ENCODE measurements around the gene SVOP.
"Not testable (repeated sequence)": the region's sequence is repeated elsewhere in the genome, so short reads cannot be mapped to it uniquely, and the experiment has no call there.

Gene SVOP

GRCh38 chr12:109049794-109050193 is 28.9 kb upstream of the SVOP start:
- not testable (repeated sequence) for DNase-seq; H3K27me3 Mint-ChIP-seq; H3K4me3 Mint-ChIP-seq; ATAC-seq; H3K9me3 Mint-ChIP-seq; H3K27ac Mint-ChIP-seq; H3K36me3 Mint-ChIP-seq (ENCODE audit: low read depth)
- peaks cover 15% of the 10 kb centered on the region for H3K4me1 Mint-ChIP-seq

- H3K4me3 Mint-ChIP-seq; H3K9me3 Mint-ChIP-seq; ATAC-seq; DNase-seq; H3K36me3 Mint-ChIP-seq (ENCODE audit: low read depth); H3K27me3 Mint-ChIP-seq; H3K4me1 Mint-ChIP-seq; H3K27ac Mint-ChIP-seq: not testable (repeated sequence)
Measured at GRCh38 chr12:109048706-109049105, 27.8 kb upstream of the SVOP start.

- H3K4me3 Mint-ChIP-seq, result no peak overlapping the region
- peaks cover 5% of the 10 kb centered on the region for H3K4me1 Mint-ChIP-seq
- peaks cover 3% of the 10 kb centered on the region for H3K27me3 Mint-ChIP-seq
- ATAC-seq (no peak), DNase-seq (no peak)
- H3K36me3 Mint-ChIP-seq (ENCODE audit: low read depth), result no peaks in the 10 kb centered on the region
- H3K27ac Mint-ChIP-seq, result no peak overlapping the region
- H3K9me3 Mint-ChIP-seq, result no peaks in the 10 kb centered on the region
Measured at GRCh38 chr12:109047081-109047805, 26.4 kb upstream of the SVOP start.

GRCh38 chr12:109044241-109044640 is 23.4 kb upstream of the SVOP start:
- Mint-ChIP-seq H3K4me1 (no peaks in the 10 kb centered on the region), H3K27me3 (peaks cover 13% of the 10 kb centered on the region), H3K27ac (no peak overlapping the region), H3K9me3 (no peaks in the 10 kb centered on the region), H3K36me3 (ENCODE audit: low read depth) (no peaks in the 10 kb centered on the region), H3K4me3 (no peak overlapping the region)
- no peak for DNase-seq
- no peak for ATAC-seq

- peaks cover 17% of the 10 kb centered on the region for H3K9me3 Mint-ChIP-seq
- no peaks in the 10 kb centered on the region for H3K36me3 Mint-ChIP-seq (ENCODE audit: low read depth)
- H3K4me3 Mint-ChIP-seq, result no peak overlapping the region
Measured at GRCh38 chr12:109036975-109037374, 16.1 kb upstream of the SVOP start.

GRCh38 chr12:109033239-109034196 is 12.7 kb upstream of the SVOP start:
- H3K27ac Mint-ChIP-seq, result no peak overlapping the region
- peaks cover 6% of the 10 kb centered on the region for H3K27me3 Mint-ChIP-seq
- no peak overlapping the region for H3K4me3 Mint-ChIP-seq
- peaks cover 17% of the 10 kb centered on the region for H3K9me3 Mint-ChIP-seq
- no peaks in the 10 kb centered on the region for H3K36me3 Mint-ChIP-seq (ENCODE audit: low read depth)
- ATAC-seq (no peak), DNase-seq (no peak)
- H3K4me1 Mint-ChIP-seq, result no peaks in the 10 kb centered on the region

More at GRCh38 chr12:109036975-109037374, 16.1 kb upstream of the SVOP start:
- ATAC-seq (no peak), DNase-seq (no peak)
- Mint-ChIP-seq H3K4me1 (no peaks in the 10 kb centered on the region), H3K27ac (no peak overlapping the region), H3K27me3 (peaks cover 11% of the 10 kb centered on the region)

- Mint-ChIP-seq H3K27ac (no peak overlapping the region), H3K27me3 (peaks cover 9% of the 10 kb centered on the region), H3K36me3 (ENCODE audit: low read depth) (no peaks in the 10 kb centered on the region), H3K4me3 (no peak overlapping the region), H3K4me1 (no peaks in the 10 kb centered on the region), H3K9me3 (no peaks in the 10 kb centered on the region)
- DNase-seq, result no peak
- ATAC-seq, result no peak
Measured at GRCh38 chr12:109029411-109029810, 8.5 kb upstream of the SVOP start.

- H3K36me3 Mint-ChIP-seq (ENCODE audit: low read depth); H3K4me1 Mint-ChIP-seq; H3K27me3 Mint-ChIP-seq; ATAC-seq; H3K9me3 Mint-ChIP-seq; H3K4me3 Mint-ChIP-seq; DNase-seq; H3K27ac Mint-ChIP-seq: not testable (repeated sequence)
Measured at GRCh38 chr12:109028624-109029023, 7.8 kb upstream of the SVOP start.

GRCh38 chr12:109027767-109028166 is 6.9 kb upstream of the SVOP start:
- Mint-ChIP-seq H3K4me3 (no peak overlapping the region), H3K27ac (no peak overlapping the region)

GRCh38 chr12:109020146-109020795 is 597 bp downstream of the SVOP start:
- Mint-ChIP-seq H3K27ac (no peak overlapping the region), H3K27me3 (peaks cover 30% of the 10 kb centered on the region), H3K4me3 (no peak overlapping the region), H3K9me3 (no peaks in the 10 kb centered on the region), H3K4me1 (peaks cover 2% of the 10 kb centered on the region), H3K36me3 (ENCODE audit: low read depth) (no peaks in the 10 kb centered on the region)
- DNase-seq, result no peak
- no peak for ATAC-seq

More at GRCh38 chr12:109027767-109028166, 6.9 kb upstream of the SVOP start:
- Mint-ChIP-seq H3K36me3 (ENCODE audit: low read depth) (no peaks in the 10 kb centered on the region), H3K9me3 (no peaks in the 10 kb centered on the region), H3K27me3 (peaks cover 10% of the 10 kb centered on the region), H3K4me1 (no peaks in the 10 kb centered on the region)
- ATAC-seq (no peak), DNase-seq (no peak)

- H3K4me1 Mint-ChIP-seq, result peaks cover 2% of the 10 kb centered on the region
- no peaks in the 10 kb centered on the region for H3K36me3 Mint-ChIP-seq (ENCODE audit: low read depth)
- H3K4me3 Mint-ChIP-seq, result no peak overlapping the region
- no peaks in the 10 kb centered on the region for H3K9me3 Mint-ChIP-seq
- ATAC-seq (no peak), DNase-seq (no peak)
- peaks cover 39% of the 10 kb centered on the region for H3K27me3 Mint-ChIP-seq
- H3K27ac Mint-ChIP-seq, result no peak overlapping the region
Measured at GRCh38 chr12:109018296-109018695, 2.6 kb downstream of the SVOP start.

- DNase-seq (no peak), ATAC-seq (no peak)
- no peak overlapping the region for H3K27ac Mint-ChIP-seq
- peaks cover 33% of the 10 kb centered on the region for H3K27me3 Mint-ChIP-seq
- no peak overlapping the region for H3K4me3 Mint-ChIP-seq
- H3K4me1 Mint-ChIP-seq, result peaks cover 2% of the 10 kb centered on the region
- H3K9me3 Mint-ChIP-seq, result no peaks in the 10 kb centered on the region
- no peaks in the 10 kb centered on the region for H3K36me3 Mint-ChIP-seq (ENCODE audit: low read depth)
Measured at GRCh38 chr12:109016978-109017377, 3.9 kb downstream of the SVOP start.

GRCh38 chr12:109016016-109016415 is 4.9 kb downstream of the SVOP start:
- H3K4me3 Mint-ChIP-seq, result no peak overlapping the region

GRCh38 chr12:109014984-109015765 is 5.7 kb downstream of the SVOP start:
- DNase-seq (no peak), ATAC-seq (no peak)
- no peaks in the 10 kb centered on the region for H3K4me1 Mint-ChIP-seq
- no peak overlapping the region for H3K27ac Mint-ChIP-seq
- no peaks in the 10 kb centered on the region for H3K9me3 Mint-ChIP-seq
- no peaks in the 10 kb centered on the region for H3K36me3 Mint-ChIP-seq (ENCODE audit: low read depth)
- peaks cover 29% of the 10 kb centered on the region for H3K27me3 Mint-ChIP-seq
- no peak overlapping the region for H3K4me3 Mint-ChIP-seq

More at GRCh38 chr12:109016016-109016415, 4.9 kb downstream of the SVOP start:
- Mint-ChIP-seq H3K4me1 (peaks cover 2% of the 10 kb centered on the region), H3K36me3 (ENCODE audit: low read depth) (no peaks in the 10 kb centered on the region), H3K27ac (no peak overlapping the region), H3K27me3 (peaks cover 35% of the 10 kb centered on the region), H3K9me3 (no peaks in the 10 kb centered on the region)
- no peak for DNase-seq
- no peak for ATAC-seq
